ENCODE data around the gene REM2.

The REM2 gene

GRCh38 chr14:22871224-22872032 is 11.6 kb upstream of the REM2 start, which contains the start of gene LRP10:
TSS of gene LRP10 (plus strand) at chr14:22871740. CDS start at chr14:22872304, 564 bp downstream.
- peaks cover 9% of the 10 kb centered on the region for H3K4me1 ChIP-seq (ENCODE audit: control insufficient read depth, insufficient read depth, low read length)
- peak within 1 kb of the TSS; percentile 84 for H3K4me3 ChIP-seq (ENCODE audit: low read depth, low read length)
- peaks cover 6% of the 10 kb centered on the region for H3K36me3 ChIP-seq (ENCODE audit: control insufficient read depth, insufficient read depth, low read length)
- H3K27me3 ChIP-seq (ENCODE audit: control insufficient read depth, insufficient read depth, low read length): no peaks in the 10 kb centered on the region
- H3K9me3 ChIP-seq (ENCODE audit: control insufficient read depth, insufficient read depth, low read length): no peaks in the 10 kb centered on the region
- no peak within 1 kb of the TSS for H3K9ac ChIP-seq (ENCODE audit: low read depth, low read length)

DNA sequence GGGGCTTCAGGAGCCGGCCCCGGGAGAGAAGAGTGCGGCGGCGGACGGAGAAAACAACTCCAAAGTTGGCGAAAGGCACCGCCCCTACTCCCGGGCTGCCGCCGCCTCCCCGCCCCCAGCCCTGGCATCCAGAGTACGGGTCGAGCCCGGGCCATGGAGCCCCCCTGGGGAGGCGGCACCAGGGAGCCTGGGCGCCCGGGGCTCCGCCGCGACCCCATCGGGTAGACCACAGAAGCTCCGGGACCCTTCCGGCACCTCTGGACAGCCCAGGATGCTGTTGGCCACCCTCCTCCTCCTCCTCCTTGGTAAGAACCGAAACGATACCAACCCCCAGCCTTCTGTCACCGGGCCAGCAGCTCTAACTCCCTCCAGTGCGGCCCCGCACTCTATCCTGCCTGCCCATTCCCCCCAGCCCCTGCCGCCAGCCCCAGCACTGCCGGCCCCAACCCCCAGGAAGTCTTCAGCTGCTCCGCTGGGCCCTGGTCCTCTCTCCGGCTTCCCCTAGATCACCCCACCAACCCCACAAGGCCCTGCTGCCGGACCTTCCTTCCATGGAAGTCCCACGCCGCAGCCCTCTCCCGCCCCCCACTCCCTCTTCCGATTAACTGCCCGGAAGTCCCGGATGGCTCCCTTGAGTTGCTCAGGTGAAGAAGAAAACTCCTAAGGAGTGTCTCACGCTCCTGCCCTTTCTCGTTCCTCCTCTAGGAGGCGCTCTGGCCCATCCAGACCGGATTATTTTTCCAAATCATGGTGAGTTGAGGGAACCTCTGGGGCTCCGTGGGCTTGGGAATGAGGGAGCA is 10.8 kb upstream of the REM2 start:
- Histone ChIP-seq H3K27me3 (ENCODE audit: control insufficient read depth, insufficient read depth, low read length) (no peaks in the 10 kb centered on the region), H3K9me3 (ENCODE audit: control insufficient read depth, insufficient read depth, low read length) (no peaks in the 10 kb centered on the region), H3K36me3 (ENCODE audit: control insufficient read depth, insufficient read depth, low read length) (peaks cover 8% of the 10 kb centered on the region), H3K4me3 (ENCODE audit: low read depth, low read length) (peak overlapping the region; percentile 84), H3K4me1 (ENCODE audit: control insufficient read depth, insufficient read depth, low read length) (peaks cover 9% of the 10 kb centered on the region), H3K9ac (ENCODE audit: low read depth, low read length) (peak overlapping the region; percentile 16)

- Histone ChIP-seq H3K4me3 (ENCODE audit: low read depth, low read length) (peak overlapping the region; percentile 84), H3K9me3 (ENCODE audit: control insufficient read depth, insufficient read depth, low read length) (no peaks in the 10 kb centered on the region)
These were observed 10.0 kb upstream of the REM2 start for GRCh38 chr14:22872833-22873520.

DNA sequence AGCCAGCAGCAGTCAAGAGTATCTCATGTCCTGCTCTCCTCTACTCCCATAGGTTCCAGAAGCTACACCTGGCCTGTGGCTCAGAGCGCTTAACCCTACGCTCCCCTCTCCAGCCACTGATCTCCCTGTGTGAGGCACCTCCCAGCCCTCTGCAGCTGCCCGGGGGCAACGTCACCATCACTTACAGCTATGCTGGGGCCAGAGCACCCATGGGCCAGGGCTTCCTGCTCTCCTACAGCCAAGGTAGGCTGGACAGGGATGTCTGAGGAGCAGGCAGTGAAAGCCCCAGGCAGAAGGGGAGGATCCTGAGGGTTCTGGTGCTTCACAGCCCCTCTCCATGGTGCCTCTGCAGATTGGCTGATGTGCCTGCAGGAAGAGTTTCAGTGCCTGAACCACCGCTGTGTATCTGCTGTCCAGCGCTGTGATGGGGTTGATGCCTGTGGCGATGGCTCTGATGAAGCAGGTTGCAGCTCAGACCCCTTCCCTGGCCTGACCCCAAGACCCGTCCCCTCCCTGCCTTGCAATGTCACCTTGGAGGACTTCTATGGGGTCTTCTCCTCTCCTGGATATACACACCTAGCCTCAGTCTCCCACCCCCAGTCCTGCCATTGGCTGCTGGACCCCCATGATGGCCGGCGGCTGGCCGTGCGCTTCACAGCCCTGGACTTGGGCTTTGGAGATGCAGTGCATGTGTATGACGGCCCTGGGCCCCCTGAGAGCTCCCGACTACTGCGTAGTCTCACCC is 7.8 kb upstream of the REM2 start:
- Histone ChIP-seq H3K4me3 (ENCODE audit: low read depth, low read length) (no peak overlapping the region), H3K9me3 (ENCODE audit: control insufficient read depth, insufficient read depth, low read length) (no peaks in the 10 kb centered on the region), H3K27me3 (ENCODE audit: control insufficient read depth, insufficient read depth, low read length) (no peaks in the 10 kb centered on the region), H3K9ac (ENCODE audit: low read depth, low read length) (no peak overlapping the region), H3K36me3 (ENCODE audit: control insufficient read depth, insufficient read depth, low read length) (peaks cover 11% of the 10 kb centered on the region), H3K4me1 (ENCODE audit: control insufficient read depth, insufficient read depth, low read length) (peaks cover 9% of the 10 kb centered on the region)

More at GRCh38 chr14:22872833-22873520, 10.0 kb upstream of the REM2 start:
- no peaks in the 10 kb centered on the region for H3K27me3 ChIP-seq (ENCODE audit: control insufficient read depth, insufficient read depth, low read length)
- peak overlapping the region; percentile 16 for H3K9ac ChIP-seq (ENCODE audit: low read depth, low read length)
- H3K36me3 ChIP-seq (ENCODE audit: control insufficient read depth, insufficient read depth, low read length): peaks cover 11% of the 10 kb centered on the region
- H3K4me1 ChIP-seq (ENCODE audit: control insufficient read depth, insufficient read depth, low read length): peaks cover 9% of the 10 kb centered on the region

GRCh38 chr14:22875748-22876319 is 7.2 kb upstream of the REM2 start:
- no peaks in the 10 kb centered on the region for H3K27me3 ChIP-seq (ENCODE audit: control insufficient read depth, insufficient read depth, low read length)
- H3K4me3 ChIP-seq (ENCODE audit: low read depth, low read length): no peak overlapping the region
- H3K9me3 ChIP-seq (ENCODE audit: control insufficient read depth, insufficient read depth, low read length): no peaks in the 10 kb centered on the region
- peaks cover 4% of the 10 kb centered on the region for H3K4me1 ChIP-seq (ENCODE audit: control insufficient read depth, insufficient read depth, low read length)
- peaks cover 11% of the 10 kb centered on the region for H3K36me3 ChIP-seq (ENCODE audit: control insufficient read depth, insufficient read depth, low read length)
- H3K9ac ChIP-seq (ENCODE audit: low read depth, low read length): no peak overlapping the region

DNA sequence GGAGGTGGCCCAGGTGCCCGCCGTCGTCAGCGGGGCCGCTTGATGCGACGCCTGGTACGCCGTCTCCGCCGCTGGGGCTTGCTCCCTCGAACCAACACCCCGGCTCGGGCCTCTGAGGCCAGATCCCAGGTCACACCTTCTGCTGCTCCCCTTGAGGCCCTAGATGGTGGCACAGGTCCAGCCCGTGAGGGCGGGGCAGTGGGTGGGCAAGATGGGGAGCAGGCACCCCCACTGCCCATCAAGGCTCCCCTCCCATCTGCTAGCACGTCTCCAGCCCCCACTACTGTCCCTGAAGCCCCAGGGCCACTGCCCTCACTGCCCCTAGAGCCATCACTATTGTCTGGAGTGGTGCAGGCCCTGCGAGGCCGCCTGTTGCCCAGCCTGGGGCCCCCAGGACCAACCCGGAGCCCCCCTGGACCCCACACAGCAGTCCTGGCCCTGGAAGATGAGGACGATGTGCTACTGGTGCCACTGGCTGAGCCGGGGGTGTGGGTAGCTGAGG is 6.0 kb upstream of the REM2 start:
- H3K9ac ChIP-seq (ENCODE audit: low read depth, low read length): no peak overlapping the region
- H3K4me1 ChIP-seq (ENCODE audit: control insufficient read depth, insufficient read depth, low read length): peaks cover 5% of the 10 kb centered on the region
- H3K9me3 ChIP-seq (ENCODE audit: control insufficient read depth, insufficient read depth, low read length): no peaks in the 10 kb centered on the region
- H3K4me3 ChIP-seq (ENCODE audit: low read depth, low read length): no peak overlapping the region
- peaks cover 11% of the 10 kb centered on the region for H3K36me3 ChIP-seq (ENCODE audit: control insufficient read depth, insufficient read depth, low read length)
- peaks cover 7% of the 10 kb centered on the region for H3K27me3 ChIP-seq (ENCODE audit: control insufficient read depth, insufficient read depth, low read length)

DNA sequence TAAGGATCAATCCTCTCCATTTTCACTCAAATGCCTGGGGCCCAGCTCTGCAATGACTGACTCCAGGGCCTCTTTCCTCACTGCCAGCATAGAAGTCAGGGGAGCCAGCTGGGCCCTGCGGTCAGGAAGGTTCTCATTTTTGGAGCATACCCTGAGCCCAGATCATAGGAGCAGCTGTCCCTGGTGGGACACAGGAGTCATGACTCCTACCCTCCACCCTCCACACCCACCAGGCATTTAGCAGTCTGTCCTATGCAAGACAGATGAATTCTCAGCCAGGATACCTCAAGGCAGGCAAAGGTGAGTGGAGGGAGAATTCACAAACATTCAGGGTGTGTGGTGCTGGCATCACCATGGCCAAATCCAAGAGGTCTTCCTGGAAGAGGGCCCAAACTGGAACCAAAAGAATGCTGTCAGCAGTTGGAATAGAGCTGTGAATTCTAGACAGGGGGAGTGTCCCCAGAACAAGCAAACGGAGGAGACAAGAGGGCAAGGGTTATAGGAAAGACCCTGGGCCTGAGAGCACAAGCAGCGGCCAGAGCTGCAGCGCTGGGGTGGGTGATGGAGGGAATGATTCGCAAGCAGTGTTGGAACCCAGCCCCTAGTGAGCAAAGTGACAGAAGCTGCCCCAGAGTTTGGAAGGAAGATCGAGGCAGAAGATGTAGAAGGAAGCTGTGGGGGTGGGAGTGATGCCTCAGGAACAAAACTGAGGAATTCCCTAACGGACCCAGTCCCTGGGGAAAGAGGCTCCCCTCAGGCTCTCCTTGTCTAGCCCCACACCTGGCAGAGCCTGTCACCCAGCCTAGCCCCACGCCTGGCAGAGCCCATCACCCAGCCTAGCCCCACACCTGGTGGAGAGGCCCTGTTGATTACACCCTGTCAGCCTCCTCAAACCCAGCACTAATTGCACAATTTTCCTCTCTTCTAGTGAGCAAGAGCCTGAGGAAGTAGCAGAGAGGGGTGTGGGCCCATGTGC is 4.5 kb upstream of the REM2 start:
- peaks cover 12% of the 10 kb centered on the region for H3K4me1 ChIP-seq (ENCODE audit: control insufficient read depth, insufficient read depth, low read length)
- H3K9me3 ChIP-seq (ENCODE audit: control insufficient read depth, insufficient read depth, low read length): no peaks in the 10 kb centered on the region
- peaks cover 10% of the 10 kb centered on the region for H3K27me3 ChIP-seq (ENCODE audit: control insufficient read depth, insufficient read depth, low read length)
- no peak overlapping the region for H3K9ac ChIP-seq (ENCODE audit: low read depth, low read length)
- peaks cover 11% of the 10 kb centered on the region for H3K36me3 ChIP-seq (ENCODE audit: control insufficient read depth, insufficient read depth, low read length)
- H3K4me3 ChIP-seq (ENCODE audit: low read depth, low read length): no peak overlapping the region

DNA sequence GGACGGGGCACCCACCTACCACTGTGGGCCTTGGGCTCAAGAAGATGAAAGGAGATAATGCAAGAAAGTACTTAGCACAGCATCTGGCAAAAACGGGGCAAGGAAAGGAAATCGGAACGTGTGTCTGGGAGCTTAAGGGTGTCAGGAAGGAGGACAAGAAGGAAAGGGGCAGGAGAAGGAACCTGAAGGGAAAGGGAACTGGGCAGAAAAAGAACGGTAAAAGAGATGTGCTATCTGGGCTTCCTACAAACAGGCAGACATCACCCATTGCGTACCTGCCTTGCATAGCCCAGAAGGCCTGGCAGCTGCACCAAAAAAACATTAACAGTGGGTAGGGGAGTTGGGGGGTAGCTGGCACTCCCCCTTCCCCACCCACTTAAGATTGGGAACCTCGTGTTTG is 958 bp upstream of the REM2 start:
- Histone ChIP-seq H3K36me3 (ENCODE audit: control insufficient read depth, insufficient read depth, low read length) (peaks cover 3% of the 10 kb centered on the region), H3K27me3 (ENCODE audit: control insufficient read depth, insufficient read depth, low read length) (peaks cover 35% of the 10 kb centered on the region), H3K9ac (ENCODE audit: low read depth, low read length) (no peak overlapping the region), H3K4me3 (ENCODE audit: low read depth, low read length) (no peak overlapping the region), H3K4me1 (ENCODE audit: control insufficient read depth, insufficient read depth, low read length) (peaks cover 18% of the 10 kb centered on the region), H3K9me3 (ENCODE audit: control insufficient read depth, insufficient read depth, low read length) (no peaks in the 10 kb centered on the region)

GRCh38 chr14:22882529-22883172 is 371 bp upstream of the REM2 start:
- Histone ChIP-seq H3K4me1 (ENCODE audit: control insufficient read depth, insufficient read depth, low read length) (peaks cover 18% of the 10 kb centered on the region), H3K36me3 (ENCODE audit: control insufficient read depth, insufficient read depth, low read length) (no peaks in the 10 kb centered on the region), H3K9me3 (ENCODE audit: control insufficient read depth, insufficient read depth, low read length) (no peaks in the 10 kb centered on the region), H3K4me3 (ENCODE audit: low read depth, low read length) (peak overlapping the region; percentile 58), H3K9ac (ENCODE audit: low read depth, low read length) (no peak overlapping the region), H3K27me3 (ENCODE audit: control insufficient read depth, insufficient read depth, low read length) (peaks cover 35% of the 10 kb centered on the region)

All from iPS-15b (cell line).